HuH-7 (cell line): ENCODE results near the gene HARBI1.
A peak's percentile ranks its signal among the peaks of the same experiment; 100 is the strongest.

ENCODE experiments used
- DNase-seq: peaks from one replicate; pipeline ENCODE4 v3.0.0; 2011; ENCODE audit warnings: low spot score

Gene HARBI1

DNA sequence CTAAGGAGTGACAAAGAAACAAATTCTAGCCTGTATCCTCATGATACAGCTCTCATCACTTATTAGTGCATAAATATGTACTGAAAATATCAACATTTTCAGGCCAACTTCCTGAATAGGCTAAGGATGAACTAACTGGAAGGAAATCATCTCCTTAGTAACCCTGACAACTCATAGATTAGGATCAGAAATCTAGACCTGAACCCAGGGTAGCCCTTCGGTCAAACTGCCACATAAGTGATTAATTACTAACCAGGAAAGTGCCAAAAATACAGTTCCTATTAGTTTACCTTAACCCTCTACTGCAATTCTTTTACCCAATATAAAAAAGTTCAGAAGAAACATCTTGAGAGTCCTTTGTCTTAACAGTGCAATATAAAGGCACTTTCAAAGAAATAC, 63.2 kb downstream of the HARBI1 start:
- DNase-seq: peak; percentile 23
